ENCODE measurements around the gene ULK4.

- TF ChIP-seq POLR2AphosphoS5 (IDR thresholded peaks at IDR 0.05; ENCODE audit: low read depth) (no peak), CTCF (IDR thresholded peaks at IDR 0.05; ENCODE audit: insufficient read depth, low read length) (no peak), GABPA (IDR thresholded peaks at IDR 0.05; ENCODE audit: low read depth) (no peak), REST (IDR thresholded peaks at IDR 0.05; ENCODE audit: insufficient replicate concordance, low read depth) (no peak), SPI1 (IDR thresholded peaks at IDR 0.05; ENCODE audit: borderline replicate concordance, low read depth) (no peak)
These were observed 323.5 kb downstream of the ULK4 start for GRCh38 chr3:41638381-41638780.
